ENCODE data around the gene RARB. TPM values are rescaled to one million over a fixed set of nuclear protein-coding genes. Genes with fewer than 3 reads are reported as not detected.

RARB gene
- total RNA-seq, 1 donor from 2014 or later: not detected

DNA sequence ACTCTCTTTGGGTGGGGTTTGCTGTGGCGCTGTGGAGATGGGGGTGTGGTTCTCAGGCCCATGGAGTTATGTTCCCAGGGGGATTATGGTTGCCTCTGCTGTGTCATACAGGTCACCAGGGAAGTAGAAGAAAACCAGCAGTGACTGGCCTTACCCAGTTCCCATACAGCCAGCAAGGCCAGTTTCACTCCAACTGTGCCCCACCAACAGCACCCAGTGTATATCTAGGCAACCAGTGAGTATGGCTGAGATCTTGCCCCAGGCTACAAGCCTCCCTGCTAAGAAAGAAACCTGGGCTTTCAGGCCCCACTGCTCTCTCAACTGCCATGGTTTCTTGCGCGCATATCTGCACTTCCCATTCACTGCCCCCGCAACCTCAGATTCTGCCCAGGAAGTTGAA is 31.4 kb upstream of the RARB start:
- Mint-ChIP-seq H3K4me3 (ENCODE audit: unreplicated experiment) (no peak overlapping the region), H3K27ac (ENCODE audit: unreplicated experiment) (no peak overlapping the region), H3K36me3 (ENCODE audit: low read depth, unreplicated experiment) (no peaks in the 10 kb centered on the region), H3K9me3 (ENCODE audit: unreplicated experiment) (no peaks in the 10 kb centered on the region), H3K27me3 (ENCODE audit: unreplicated experiment) (no peaks in the 10 kb centered on the region), H3K4me1 (ENCODE audit: unreplicated experiment) (peaks cover 8% of the 10 kb centered on the region)
- TF ChIP-seq, protein P1, sequence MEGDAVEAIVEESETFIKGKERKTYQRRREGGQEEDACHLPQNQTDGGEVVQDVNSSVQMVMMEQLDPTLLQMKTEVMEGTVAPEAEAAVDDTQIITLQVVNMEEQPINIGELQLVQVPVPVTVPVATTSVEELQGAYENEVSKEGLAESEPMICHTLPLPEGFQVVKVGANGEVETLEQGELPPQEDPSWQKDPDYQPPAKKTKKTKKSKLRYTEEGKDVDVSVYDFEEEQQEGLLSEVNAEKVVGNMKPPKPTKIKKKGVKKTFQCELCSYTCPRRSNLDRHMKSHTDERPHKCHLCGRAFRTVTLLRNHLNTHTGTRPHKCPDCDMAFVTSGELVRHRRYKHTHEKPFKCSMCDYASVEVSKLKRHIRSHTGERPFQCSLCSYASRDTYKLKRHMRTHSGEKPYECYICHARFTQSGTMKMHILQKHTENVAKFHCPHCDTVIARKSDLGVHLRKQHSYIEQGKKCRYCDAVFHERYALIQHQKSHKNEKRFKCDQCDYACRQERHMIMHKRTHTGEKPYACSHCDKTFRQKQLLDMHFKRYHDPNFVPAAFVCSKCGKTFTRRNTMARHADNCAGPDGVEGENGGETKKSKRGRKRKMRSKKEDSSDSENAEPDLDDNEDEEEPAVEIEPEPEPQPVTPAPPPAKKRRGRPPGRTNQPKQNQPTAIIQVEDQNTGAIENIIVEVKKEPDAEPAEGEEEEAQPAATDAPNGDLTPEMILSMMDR (IDR thresholded peaks at IDR 0.05; ENCODE audit: unreplicated experiment): no peak
- DNase-seq (ENCODE audit: low spot score): no peak

DNA sequence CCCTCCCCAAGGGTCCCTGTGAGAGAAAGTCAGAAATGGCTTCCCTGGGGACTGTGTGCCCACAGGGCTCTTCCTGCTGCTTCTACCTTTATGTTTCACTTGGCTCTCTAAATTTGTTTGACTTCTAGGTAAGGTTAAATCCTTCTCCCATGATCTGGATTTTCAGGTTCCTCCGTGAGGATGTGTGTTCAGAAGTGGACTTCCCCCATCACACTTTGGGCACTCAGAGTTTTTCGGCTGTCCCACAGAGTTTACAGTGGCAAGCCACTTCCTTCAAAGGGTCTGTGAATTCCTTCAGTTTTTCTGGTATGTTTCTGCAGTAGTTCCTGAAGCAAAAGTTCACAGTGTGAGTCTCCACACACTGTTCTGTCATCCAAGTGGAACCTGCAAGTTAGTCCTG is 30.9 kb upstream of the RARB start:
- no peaks in the 10 kb centered on the region for H3K36me3 Mint-ChIP-seq (ENCODE audit: low read depth, unreplicated experiment)
- H3K4me1 Mint-ChIP-seq (ENCODE audit: unreplicated experiment): peaks cover 8% of the 10 kb centered on the region
- TF ChIP-seq, protein P1 (IDR thresholded peaks at IDR 0.05; ENCODE audit: unreplicated experiment): no peak
- no peaks in the 10 kb centered on the region for H3K27me3 Mint-ChIP-seq (ENCODE audit: unreplicated experiment)
- H3K27ac Mint-ChIP-seq (ENCODE audit: unreplicated experiment): no peak overlapping the region
- no peaks in the 10 kb centered on the region for H3K9me3 Mint-ChIP-seq (ENCODE audit: unreplicated experiment)
- no peak for DNase-seq (ENCODE audit: low spot score)
- H3K4me3 Mint-ChIP-seq (ENCODE audit: unreplicated experiment): no peak overlapping the region

DNA sequence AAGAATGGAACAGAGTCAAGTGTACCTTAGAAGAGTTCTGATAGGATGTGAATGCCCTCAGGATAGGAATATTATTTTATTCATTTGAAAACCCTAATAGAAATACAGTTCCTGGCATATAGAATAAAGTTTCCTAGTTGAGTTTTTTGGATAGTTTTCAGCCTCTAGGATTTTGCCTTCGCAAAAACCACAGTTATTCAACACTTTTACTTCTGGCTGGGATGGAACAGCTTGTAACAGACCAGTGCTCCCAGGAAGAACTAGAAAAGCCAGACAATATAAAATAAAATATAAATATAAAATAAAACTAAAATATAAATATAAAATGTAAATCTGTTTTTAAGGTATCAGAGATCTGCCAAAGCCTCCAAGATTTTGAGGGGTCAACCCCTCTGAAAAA is 27.5 kb upstream of the RARB start:
- Mint-ChIP-seq H3K4me3 (ENCODE audit: unreplicated experiment) (no peak overlapping the region), H3K27ac (ENCODE audit: unreplicated experiment) (no peak overlapping the region), H3K9me3 (ENCODE audit: unreplicated experiment) (no peaks in the 10 kb centered on the region), H3K4me1 (ENCODE audit: unreplicated experiment) (peaks cover 8% of the 10 kb centered on the region), H3K36me3 (ENCODE audit: low read depth, unreplicated experiment) (no peaks in the 10 kb centered on the region), H3K27me3 (ENCODE audit: unreplicated experiment) (no peaks in the 10 kb centered on the region)
- TF ChIP-seq, protein P1 (IDR thresholded peaks at IDR 0.05; ENCODE audit: unreplicated experiment): no peak
- no peak for DNase-seq (ENCODE audit: low spot score)

DNA sequence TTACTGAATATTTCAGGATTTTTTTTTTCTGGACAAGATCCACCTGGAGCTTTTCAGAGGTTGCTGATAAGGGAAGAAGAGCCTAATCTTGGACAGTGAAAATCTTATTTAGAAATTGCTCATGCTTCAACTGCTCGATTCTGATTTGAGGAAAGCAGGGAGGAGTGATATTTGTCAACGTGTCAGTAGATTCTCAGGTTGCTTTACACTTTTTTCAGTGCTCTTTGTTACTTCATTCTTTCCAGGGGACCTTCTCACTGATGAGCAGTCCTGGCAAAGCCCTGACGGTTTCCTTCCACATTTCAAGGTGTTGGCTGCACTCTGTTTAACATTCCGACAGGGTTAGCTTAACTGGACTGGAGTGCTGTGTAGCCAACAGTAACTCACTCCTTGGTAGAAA is 24.1 kb upstream of the RARB start:
- Mint-ChIP-seq H3K27me3 (ENCODE audit: unreplicated experiment) (no peaks in the 10 kb centered on the region), H3K9me3 (ENCODE audit: unreplicated experiment) (no peaks in the 10 kb centered on the region), H3K27ac (ENCODE audit: unreplicated experiment) (no peak overlapping the region), H3K4me1 (ENCODE audit: unreplicated experiment) (peaks cover 8% of the 10 kb centered on the region), H3K36me3 (ENCODE audit: low read depth, unreplicated experiment) (no peaks in the 10 kb centered on the region), H3K4me3 (ENCODE audit: unreplicated experiment) (no peak overlapping the region)
- no peak for DNase-seq (ENCODE audit: low spot score)
- TF ChIP-seq, protein P1 (IDR thresholded peaks at IDR 0.05; ENCODE audit: unreplicated experiment): no peak

DNA sequence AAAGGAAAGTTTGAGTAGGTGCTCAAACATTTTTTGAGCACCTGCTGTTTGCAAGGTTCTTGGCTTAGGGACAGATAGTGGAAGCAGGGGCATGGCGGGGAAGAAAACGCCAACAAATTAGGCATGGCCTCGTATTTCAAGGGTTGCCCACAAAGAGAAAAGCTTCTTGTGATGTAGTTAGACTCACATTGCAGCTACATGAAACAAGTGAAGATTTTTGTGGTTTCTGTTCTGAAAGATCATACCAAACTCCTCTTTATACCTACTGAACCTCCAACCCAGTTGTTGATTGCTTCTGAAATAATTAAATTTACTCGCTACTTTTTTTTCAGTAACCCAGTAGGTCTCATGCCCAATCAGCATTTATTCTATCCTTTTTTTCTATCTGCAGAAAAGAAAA is 23.5 kb upstream of the RARB start:
- H3K27ac Mint-ChIP-seq (ENCODE audit: unreplicated experiment): no peak overlapping the region
- H3K4me3 Mint-ChIP-seq (ENCODE audit: unreplicated experiment): no peak overlapping the region
- DNase-seq (ENCODE audit: low spot score): no peak
- H3K27me3 Mint-ChIP-seq (ENCODE audit: unreplicated experiment): no peaks in the 10 kb centered on the region
- peaks cover 4% of the 10 kb centered on the region for H3K4me1 Mint-ChIP-seq (ENCODE audit: unreplicated experiment)
- TF ChIP-seq, protein P1 (IDR thresholded peaks at IDR 0.05; ENCODE audit: unreplicated experiment): no peak
- no peaks in the 10 kb centered on the region for H3K36me3 Mint-ChIP-seq (ENCODE audit: low read depth, unreplicated experiment)
- H3K9me3 Mint-ChIP-seq (ENCODE audit: unreplicated experiment): no peaks in the 10 kb centered on the region

Measured in endothelial cell (in vitro differentiated cells).